ENCODE data around the gene PCF11.

PCF11 gene, protein sequence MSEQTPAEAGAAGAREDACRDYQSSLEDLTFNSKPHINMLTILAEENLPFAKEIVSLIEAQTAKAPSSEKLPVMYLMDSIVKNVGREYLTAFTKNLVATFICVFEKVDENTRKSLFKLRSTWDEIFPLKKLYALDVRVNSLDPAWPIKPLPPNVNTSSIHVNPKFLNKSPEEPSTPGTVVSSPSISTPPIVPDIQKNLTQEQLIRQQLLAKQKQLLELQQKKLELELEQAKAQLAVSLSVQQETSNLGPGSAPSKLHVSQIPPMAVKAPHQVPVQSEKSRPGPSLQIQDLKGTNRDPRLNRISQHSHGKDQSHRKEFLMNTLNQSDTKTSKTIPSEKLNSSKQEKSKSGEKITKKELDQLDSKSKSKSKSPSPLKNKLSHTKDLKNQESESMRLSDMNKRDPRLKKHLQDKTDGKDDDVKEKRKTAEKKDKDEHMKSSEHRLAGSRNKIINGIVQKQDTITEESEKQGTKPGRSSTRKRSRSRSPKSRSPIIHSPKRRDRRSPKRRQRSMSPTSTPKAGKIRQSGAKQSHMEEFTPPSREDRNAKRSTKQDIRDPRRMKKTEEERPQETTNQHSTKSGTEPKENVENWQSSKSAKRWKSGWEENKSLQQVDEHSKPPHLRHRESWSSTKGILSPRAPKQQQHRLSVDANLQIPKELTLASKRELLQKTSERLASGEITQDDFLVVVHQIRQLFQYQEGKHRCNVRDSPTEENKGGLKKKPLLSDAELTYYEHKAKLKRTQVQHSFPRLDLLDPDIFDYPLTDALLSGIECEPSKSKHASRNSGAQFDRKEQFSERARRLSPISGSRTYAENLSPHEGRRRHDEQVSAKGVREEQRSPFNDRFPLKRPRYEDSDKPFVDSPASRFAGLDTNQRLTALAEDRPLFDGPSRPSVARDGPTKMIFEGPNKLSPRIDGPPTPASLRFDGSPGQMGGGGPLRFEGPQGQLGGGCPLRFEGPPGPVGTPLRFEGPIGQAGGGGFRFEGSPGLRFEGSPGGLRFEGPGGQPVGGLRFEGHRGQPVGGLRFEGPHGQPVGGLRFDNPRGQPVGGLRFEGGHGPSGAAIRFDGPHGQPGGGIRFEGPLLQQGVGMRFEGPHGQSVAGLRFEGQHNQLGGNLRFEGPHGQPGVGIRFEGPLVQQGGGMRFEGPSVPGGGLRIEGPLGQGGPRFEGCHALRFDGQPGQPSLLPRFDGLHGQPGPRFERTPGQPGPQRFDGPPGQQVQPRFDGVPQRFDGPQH (N-terminal part only)

DNA sequence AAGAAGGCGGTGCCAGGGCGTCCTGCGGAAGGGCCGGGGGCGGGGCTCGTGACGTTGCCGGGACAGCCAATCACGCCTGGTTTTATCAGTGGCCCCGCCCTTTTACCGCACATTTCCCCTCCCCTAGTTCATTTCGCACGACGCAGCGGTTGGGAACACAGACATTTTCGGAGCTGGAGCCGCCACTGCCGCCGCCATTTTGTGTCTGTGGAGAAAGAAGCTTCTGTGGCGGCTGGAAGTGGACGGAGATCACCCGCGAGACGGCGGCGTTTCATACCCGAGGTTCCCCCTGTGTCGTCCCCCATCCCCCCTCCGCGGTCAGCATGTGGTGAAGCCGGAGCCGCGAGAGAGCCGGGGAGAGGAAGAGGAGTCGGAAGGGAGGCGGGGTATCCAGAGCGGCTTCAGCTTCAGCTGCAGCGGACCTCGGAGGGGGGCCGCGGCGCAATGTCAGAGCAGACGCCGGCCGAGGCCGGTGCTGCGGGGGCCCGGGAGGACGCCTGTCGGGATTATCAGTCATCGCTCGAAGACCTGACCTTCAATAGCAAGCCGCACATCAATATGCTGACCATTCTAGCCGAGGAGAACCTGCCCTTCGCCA, at the start of gene PCF11:
Gene PCF11, plus strand, starts transcription at position 136 of the 598 bp plus-strand sequence. Its CDS starts 309 bp downstream, at position 445.
- Mint-ChIP-seq H3K4me1 (ENCODE audit: low read depth) (peaks cover 34% of the 10 kb centered on the region), H3K9me3 (no peaks in the 10 kb centered on the region), H3K27ac (peak within 1 kb of the TSS; percentile 100), H3K36me3 (ENCODE audit: low read depth) (peaks cover 48% of the 10 kb centered on the region), H3K27me3 (ENCODE audit: low read depth) (no peaks in the 10 kb centered on the region), H3K4me3 (peak within 1 kb of the TSS; percentile 100)
- DNase-seq (ENCODE audit: low spot score) = no peak

DNA sequence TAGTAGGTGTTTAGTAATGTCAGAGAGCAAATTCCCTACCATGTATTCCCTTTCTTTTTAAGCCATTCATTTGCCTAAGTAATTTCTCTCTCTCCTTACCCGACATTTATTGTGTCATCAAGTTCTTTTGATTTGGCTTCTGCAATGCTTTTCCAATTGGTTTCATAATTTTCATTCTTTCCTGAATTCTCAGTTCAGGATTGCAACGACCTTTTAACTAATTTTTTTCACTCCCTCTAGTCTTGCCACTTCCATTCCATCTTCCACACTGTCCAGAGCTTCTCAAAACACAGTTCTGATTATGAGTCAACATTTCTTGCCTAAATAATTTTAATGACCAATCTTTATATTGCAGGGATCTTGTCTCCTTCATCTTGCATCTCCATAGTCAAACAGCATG, 44.0 kb upstream of the PCF11 start:
- Mint-ChIP-seq H3K9me3 (no peaks in the 10 kb centered on the region), H3K4me1 (ENCODE audit: low read depth) (peaks cover 25% of the 10 kb centered on the region), H3K27me3 (ENCODE audit: low read depth) (no peaks in the 10 kb centered on the region), H3K4me3 (no peak overlapping the region), H3K27ac (no peak overlapping the region), H3K36me3 (ENCODE audit: low read depth) (peaks cover 7% of the 10 kb centered on the region)
- DNase-seq (ENCODE audit: low spot score) = no peak

DNA sequence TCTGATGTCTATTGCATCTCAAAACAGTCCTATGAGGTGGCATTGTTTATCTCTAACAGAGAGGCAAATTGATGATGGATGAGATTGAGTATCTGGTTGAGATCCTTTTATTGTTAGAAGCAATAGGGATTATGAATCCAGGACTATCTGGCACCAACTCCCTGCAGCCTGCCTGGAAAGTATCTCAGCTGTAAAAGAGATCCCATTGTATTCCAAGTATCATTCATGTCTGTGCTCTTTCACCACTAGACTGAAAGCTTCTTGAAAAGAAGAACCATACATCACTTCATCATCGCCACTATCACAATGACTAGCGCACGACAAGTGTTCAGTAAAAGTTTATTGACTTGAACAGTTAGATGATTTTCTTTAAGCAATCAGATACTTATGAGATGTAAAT, 41.9 kb upstream of the PCF11 start:
- DNase-seq (ENCODE audit: low spot score) = no peak
- H3K27ac Mint-ChIP-seq = no peak overlapping the region
- no peaks in the 10 kb centered on the region for H3K9me3 Mint-ChIP-seq
- peaks cover 7% of the 10 kb centered on the region for H3K36me3 Mint-ChIP-seq (ENCODE audit: low read depth)
- H3K27me3 Mint-ChIP-seq (ENCODE audit: low read depth) = no peaks in the 10 kb centered on the region
- H3K4me1 Mint-ChIP-seq (ENCODE audit: low read depth) = peaks cover 36% of the 10 kb centered on the region
- H3K4me3 Mint-ChIP-seq = peak overlapping the region; percentile 22

DNA sequence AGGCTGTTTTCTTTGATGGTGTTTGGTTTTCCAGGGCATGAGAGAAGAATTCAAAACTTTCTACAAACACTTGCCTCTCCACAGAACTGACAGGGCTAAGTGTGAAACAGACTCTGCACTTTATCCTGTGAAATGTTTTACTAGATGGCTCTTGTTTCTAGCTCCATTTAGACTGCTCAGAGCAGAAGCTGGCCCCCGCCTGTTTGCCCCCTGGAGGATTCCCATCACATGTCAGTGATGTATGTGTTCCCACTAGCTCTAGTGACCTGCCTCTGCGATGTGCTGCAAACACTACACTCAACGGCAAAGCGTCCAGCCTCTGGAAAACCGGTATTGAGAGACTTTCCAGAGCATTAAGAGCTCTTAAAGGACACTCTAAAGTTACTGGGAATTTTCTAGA, 41.4 kb upstream of the PCF11 start:
- H3K36me3 Mint-ChIP-seq (ENCODE audit: low read depth) = peaks cover 7% of the 10 kb centered on the region
- peak overlapping the region; percentile 2 for H3K27ac Mint-ChIP-seq
- H3K9me3 Mint-ChIP-seq = no peaks in the 10 kb centered on the region
- peaks cover 36% of the 10 kb centered on the region for H3K4me1 Mint-ChIP-seq (ENCODE audit: low read depth)
- no peak for DNase-seq (ENCODE audit: low spot score)
- peak overlapping the region; percentile 50 for H3K4me3 Mint-ChIP-seq
- H3K27me3 Mint-ChIP-seq (ENCODE audit: low read depth) = no peaks in the 10 kb centered on the region

DNA sequence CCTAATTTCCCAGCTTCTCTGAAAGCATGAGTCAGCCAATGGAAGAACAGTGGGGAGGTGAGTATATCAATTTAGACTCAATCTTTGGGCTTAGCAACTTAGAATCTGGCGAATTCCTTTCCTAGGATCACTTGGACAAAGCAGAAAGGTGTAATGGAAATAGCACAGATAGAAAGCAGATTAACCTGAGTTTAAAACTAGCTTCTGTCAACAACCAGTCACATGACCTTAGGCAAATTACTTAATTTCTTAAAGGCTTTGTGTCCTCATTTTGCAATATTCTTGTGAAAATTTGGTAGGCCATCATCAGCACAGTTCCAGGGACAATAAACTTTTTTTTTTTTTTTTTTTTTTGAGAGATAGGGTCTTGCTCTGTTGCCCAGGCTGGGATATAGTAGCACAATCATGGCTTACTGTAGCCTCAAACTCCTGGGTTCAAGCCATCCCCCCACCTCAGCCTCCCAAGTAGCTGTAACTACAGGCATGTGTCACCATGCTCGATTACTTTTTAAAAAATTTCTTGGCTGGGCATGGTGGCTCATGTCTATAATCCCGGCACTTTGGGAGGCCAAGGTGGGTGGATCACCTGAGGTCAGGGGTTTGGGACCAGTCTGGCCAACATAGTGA, 40.8 kb upstream of the PCF11 start:
- Mint-ChIP-seq H3K4me1 (ENCODE audit: low read depth) (peaks cover 36% of the 10 kb centered on the region), H3K36me3 (ENCODE audit: low read depth) (peaks cover 5% of the 10 kb centered on the region), H3K27me3 (ENCODE audit: low read depth) (no peaks in the 10 kb centered on the region), H3K9me3 (no peaks in the 10 kb centered on the region), H3K4me3 (peak overlapping the region; percentile 90), H3K27ac (peak overlapping the region; percentile 2)
- DNase-seq (ENCODE audit: low spot score) = no peak

DNA sequence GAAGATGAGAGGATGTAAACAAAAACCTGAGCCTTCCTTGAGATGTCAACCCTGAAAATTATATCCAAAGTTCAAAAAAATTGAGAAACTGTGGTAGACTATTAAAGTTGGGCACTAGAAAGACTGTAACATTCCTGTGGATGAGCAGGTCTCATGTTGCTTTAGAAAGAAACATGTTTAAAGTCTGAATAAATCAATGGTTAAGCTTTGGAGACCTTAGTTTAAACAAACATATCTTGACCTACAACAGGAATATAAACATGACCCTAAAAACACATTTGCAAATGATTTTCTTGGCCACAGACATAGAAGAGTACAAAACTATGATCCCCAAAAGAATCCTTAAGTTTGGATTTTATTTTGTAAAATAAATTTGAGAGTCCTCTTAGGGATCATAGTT, 38.1 kb upstream of the PCF11 start:
- DNase-seq (ENCODE audit: low spot score) = no peak
- peak overlapping the region; percentile 44 for H3K4me3 Mint-ChIP-seq
- peak overlapping the region; percentile 51 for H3K27ac Mint-ChIP-seq
- H3K4me1 Mint-ChIP-seq (ENCODE audit: low read depth) = peaks cover 46% of the 10 kb centered on the region
- H3K27me3 Mint-ChIP-seq (ENCODE audit: low read depth) = no peaks in the 10 kb centered on the region
- no peaks in the 10 kb centered on the region for H3K9me3 Mint-ChIP-seq
- H3K36me3 Mint-ChIP-seq (ENCODE audit: low read depth) = peaks cover 1% of the 10 kb centered on the region

DNA sequence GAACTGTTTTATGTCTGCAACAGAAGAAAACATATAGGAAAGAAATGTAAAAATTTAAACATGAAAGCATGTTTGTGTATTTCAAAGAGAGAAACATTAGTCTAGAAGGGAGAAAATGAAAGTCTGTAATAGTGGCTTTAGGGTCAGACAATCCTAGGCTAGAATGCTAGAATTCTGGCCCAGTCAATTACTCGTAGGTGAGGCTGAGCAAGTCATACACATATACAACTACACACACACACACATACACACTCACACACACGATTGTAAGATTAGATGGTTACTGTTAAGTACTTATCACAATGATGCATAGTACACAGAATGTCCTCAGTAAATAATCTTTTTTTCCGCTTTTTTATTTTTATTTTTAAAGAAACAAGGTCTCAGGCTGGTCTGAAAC, 37.7 kb upstream of the PCF11 start:
- DNase-seq (ENCODE audit: low spot score) = no peak
- peak overlapping the region; percentile 51 for H3K27ac Mint-ChIP-seq
- H3K4me3 Mint-ChIP-seq = no peak overlapping the region
- peaks cover 1% of the 10 kb centered on the region for H3K27me3 Mint-ChIP-seq (ENCODE audit: low read depth)
- no peaks in the 10 kb centered on the region for H3K9me3 Mint-ChIP-seq
- H3K4me1 Mint-ChIP-seq (ENCODE audit: low read depth) = peaks cover 47% of the 10 kb centered on the region
- H3K36me3 Mint-ChIP-seq (ENCODE audit: low read depth) = peaks cover 1% of the 10 kb centered on the region

DNA sequence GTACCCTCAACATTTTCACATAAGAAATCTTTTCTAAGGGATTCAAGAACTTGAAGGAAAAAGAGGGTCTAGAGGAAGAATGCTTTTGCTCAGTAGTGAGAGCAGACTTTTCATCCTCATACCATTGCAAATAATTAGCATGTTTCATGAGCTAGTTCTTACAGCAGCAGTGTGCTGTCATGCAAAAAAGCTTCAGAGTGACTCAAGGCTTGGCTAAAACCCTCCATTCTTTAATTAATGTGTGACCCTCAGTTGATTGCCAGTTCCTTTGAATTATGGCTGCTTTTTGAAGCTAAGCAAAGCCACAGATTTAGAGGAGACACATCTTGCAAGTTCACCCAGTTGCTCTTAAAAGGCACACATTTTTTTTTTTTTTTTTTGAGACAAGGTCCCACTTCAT, 36.6 kb upstream of the PCF11 start:
- peaks cover 44% of the 10 kb centered on the region for H3K4me1 Mint-ChIP-seq (ENCODE audit: low read depth)
- DNase-seq (ENCODE audit: low spot score) = no peak
- no peak overlapping the region for H3K4me3 Mint-ChIP-seq
- peaks cover 2% of the 10 kb centered on the region for H3K27me3 Mint-ChIP-seq (ENCODE audit: low read depth)
- H3K27ac Mint-ChIP-seq = no peak overlapping the region
- H3K36me3 Mint-ChIP-seq (ENCODE audit: low read depth) = no peaks in the 10 kb centered on the region
- H3K9me3 Mint-ChIP-seq = no peaks in the 10 kb centered on the region

DNA sequence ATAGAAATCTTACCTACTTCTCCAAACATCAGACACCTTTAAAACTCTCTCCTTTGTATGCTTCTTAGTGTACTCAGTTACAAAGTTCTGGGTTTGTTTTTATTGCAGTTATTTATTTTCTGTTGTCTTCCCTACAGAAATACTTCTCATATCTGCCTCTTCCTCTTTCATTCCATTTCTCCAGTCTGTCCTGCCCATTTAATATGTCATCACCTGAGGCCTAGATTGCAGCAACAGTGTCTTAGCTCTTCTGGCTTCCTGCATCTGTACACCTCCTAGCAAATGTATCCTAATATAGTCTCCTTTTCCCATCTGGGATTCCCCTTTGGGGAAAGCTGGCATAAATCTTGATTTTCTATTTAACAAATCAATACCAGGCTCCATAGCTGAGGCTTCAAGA, 34.9 kb upstream of the PCF11 start:
- peaks cover 2% of the 10 kb centered on the region for H3K27me3 Mint-ChIP-seq (ENCODE audit: low read depth)
- no peak for DNase-seq (ENCODE audit: low spot score)
- peaks cover 35% of the 10 kb centered on the region for H3K4me1 Mint-ChIP-seq (ENCODE audit: low read depth)
- no peaks in the 10 kb centered on the region for H3K9me3 Mint-ChIP-seq
- peak overlapping the region; percentile 4 for H3K27ac Mint-ChIP-seq
- no peak overlapping the region for H3K4me3 Mint-ChIP-seq
- no peaks in the 10 kb centered on the region for H3K36me3 Mint-ChIP-seq (ENCODE audit: low read depth)

DNA sequence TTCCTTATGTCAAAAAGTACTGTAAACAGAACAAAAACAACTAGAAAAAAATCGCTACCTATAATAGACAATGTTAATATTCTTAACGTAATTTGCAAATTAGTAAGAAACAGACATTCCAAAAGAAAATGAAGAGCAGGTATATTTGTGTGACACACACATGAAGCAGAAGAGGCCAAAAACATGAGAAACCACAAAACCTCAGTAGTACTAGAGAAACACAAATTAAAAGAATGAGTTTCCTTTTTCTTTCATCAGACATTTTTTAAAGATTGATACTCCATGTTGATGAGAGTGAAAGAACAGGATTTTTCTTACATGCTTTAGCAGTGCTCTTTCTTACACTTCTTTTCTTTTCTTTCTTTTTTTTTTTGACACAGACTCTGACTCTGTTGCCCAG, 34.2 kb upstream of the PCF11 start:
- Mint-ChIP-seq H3K9me3 (no peaks in the 10 kb centered on the region), H3K27me3 (ENCODE audit: low read depth) (peaks cover 2% of the 10 kb centered on the region), H3K27ac (no peak overlapping the region), H3K4me1 (ENCODE audit: low read depth) (peaks cover 30% of the 10 kb centered on the region), H3K4me3 (peak overlapping the region; percentile 13), H3K36me3 (ENCODE audit: low read depth) (no peaks in the 10 kb centered on the region)
- DNase-seq (ENCODE audit: low spot score) = no peak

DNA sequence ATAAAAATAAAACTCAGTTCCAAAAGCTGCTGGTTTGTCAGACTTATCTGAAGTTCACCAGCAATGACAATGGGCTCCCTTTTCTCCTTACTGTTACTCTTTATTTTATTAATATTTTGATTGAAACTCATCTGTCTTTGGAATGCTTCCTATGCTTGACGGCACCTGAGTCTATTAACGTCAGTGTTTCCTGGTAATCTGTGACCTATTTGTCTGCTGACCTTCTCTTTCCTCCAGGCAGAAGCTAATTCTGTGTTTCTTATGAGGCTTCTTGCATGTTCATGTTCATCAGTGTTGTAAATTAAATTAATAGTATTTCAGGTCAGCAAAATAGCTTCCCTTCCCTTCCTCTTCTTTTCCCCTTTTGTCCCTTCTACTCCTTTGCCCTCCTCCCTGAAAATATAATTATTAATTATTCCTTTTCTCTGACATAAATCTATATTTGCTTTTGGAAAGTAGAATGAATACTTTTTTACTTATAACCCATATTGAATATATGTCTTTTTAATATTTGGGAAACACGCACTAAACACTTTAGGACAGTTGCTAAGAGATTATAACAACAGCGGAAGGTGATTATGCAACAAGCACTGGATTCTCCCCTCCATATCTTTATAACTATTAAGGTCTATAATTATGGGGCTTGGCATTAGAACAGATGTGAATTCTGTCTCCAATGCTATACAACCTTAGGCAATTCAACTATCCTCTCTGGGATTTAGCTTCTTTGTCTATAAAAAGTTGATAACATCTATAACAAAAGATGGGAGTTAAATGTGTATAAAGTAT, 32.1 kb upstream of the PCF11 start:
- Mint-ChIP-seq H3K36me3 (ENCODE audit: low read depth) (no peaks in the 10 kb centered on the region), H3K9me3 (no peaks in the 10 kb centered on the region), H3K27me3 (ENCODE audit: low read depth) (peaks cover 2% of the 10 kb centered on the region), H3K27ac (no peak overlapping the region), H3K4me1 (ENCODE audit: low read depth) (peaks cover 14% of the 10 kb centered on the region), H3K4me3 (no peak overlapping the region)
- DNase-seq (ENCODE audit: low spot score) = no peak

DNA sequence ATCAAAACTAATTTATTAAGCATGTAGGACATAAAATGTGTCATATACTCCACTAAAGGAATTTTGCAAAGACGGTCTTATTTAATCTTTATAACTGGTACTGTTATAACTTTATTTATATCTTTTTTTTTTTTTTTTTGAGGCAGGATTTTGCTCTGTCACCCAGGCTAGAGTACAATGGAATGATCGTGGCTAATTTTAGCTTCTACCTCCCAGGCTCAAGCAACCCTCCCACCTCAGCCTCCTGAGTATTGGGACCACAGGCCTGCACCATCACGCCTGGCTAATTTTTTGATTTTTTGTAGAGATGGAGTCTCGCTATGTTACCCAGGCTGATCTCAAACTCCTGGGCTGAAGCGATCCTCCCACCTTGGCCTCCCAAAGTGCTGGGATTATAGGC, 31.4 kb upstream of the PCF11 start:
- Mint-ChIP-seq H3K36me3 (ENCODE audit: low read depth) (no peaks in the 10 kb centered on the region), H3K4me1 (ENCODE audit: low read depth) (peaks cover 14% of the 10 kb centered on the region), H3K27me3 (ENCODE audit: low read depth) (peaks cover 2% of the 10 kb centered on the region), H3K27ac (no peak overlapping the region), H3K9me3 (no peaks in the 10 kb centered on the region), H3K4me3 (no peak overlapping the region)
- DNase-seq (ENCODE audit: low spot score) = no peak

DNA sequence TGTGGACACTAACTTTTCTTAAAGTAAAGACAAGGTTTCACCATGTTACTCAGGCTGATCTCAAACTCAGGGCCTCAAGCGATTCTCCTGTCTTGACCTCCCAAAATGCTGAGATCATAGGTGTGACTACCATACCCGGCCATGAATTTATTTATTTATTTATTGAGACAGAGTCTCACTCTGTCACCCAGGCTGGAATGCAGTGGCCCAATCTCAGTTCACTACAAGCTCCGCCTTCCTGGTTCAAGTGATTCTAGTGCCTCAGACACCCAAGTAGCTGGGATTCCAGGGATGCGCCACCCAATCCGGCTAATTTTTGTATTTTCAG, 29.7 kb upstream of the PCF11 start:
- DNase-seq (ENCODE audit: low spot score) = no peak
- Mint-ChIP-seq H3K4me1 (ENCODE audit: low read depth) (peaks cover 9% of the 10 kb centered on the region), H3K27ac (no peak overlapping the region), H3K4me3 (no peak overlapping the region), H3K9me3 (no peaks in the 10 kb centered on the region), H3K36me3 (ENCODE audit: low read depth) (no peaks in the 10 kb centered on the region), H3K27me3 (ENCODE audit: low read depth) (peaks cover 2% of the 10 kb centered on the region)
